Nephron progenitor cell (in vitro differentiated cells): Measurements from ENCODE around the gene OLIG3.

Experiments
- DNase-seq: peaks from one replicate; pipeline ENCODE4 v3.0.0; 2021
- H3K27ac Mint-ChIP-seq: 2 replicates; pipeline ENCODE4 v1.8.0; 2021; ENCODE audit warnings: mild to moderate bottlenecking, moderate library complexity, mixed read lengths
- H3K27me3 Mint-ChIP-seq: 2 replicates; pipeline ENCODE4 v1.8.0; 2021; ENCODE audit warnings: mild to moderate bottlenecking, low read depth, mixed read lengths; ENCODE audit not compliant: poor library complexity
- H3K36me3 Mint-ChIP-seq: 2 replicates; pipeline ENCODE4 v1.8.0; 2021; ENCODE audit warnings: low read depth, mixed read lengths
- H3K4me1 Mint-ChIP-seq: 2 replicates; pipeline ENCODE4 v1.8.0; 2021; ENCODE audit warnings: mixed read lengths
- H3K4me3 Mint-ChIP-seq: 2 replicates; pipeline ENCODE4 v1.8.0; 2021; ENCODE audit warnings: mild to moderate bottlenecking, moderate library complexity, mixed read lengths
- H3K9me3 Mint-ChIP-seq: 2 replicates; pipeline ENCODE4 v1.8.0; 2021; ENCODE audit warnings: mild to moderate bottlenecking, moderate library complexity, mixed read lengths
- CTCF ChIP-seq: fragments of 200-600 bp; sonication (generic); IDR thresholded peaks from 2 replicates; pipeline ENCODE4 v1.5.0; 2021; ENCODE audit warnings: antibody characterized with exemption

OLIG3 gene

GRCh38 chr6:137519629-137520176 lies 25.5 kb upstream of the OLIG3 start:
- Mint-ChIP-seq H3K27me3 (peaks cover 49% of the 10 kb centered on the region), H3K4me1 (peaks cover 35% of the 10 kb centered on the region), H3K36me3 (no peaks in the 10 kb centered on the region), H3K4me3 (no peak overlapping the region), H3K27ac (no peak overlapping the region), H3K9me3 (no peaks in the 10 kb centered on the region)
- TF ChIP-seq CTCF: no peak
- no peak for DNase-seq

- no peak for DNase-seq
- Mint-ChIP-seq H3K4me3 (no peak overlapping the region), H3K9me3 (no peaks in the 10 kb centered on the region), H3K4me1 (peaks cover 36% of the 10 kb centered on the region), H3K27me3 (peaks cover 59% of the 10 kb centered on the region), H3K36me3 (no peaks in the 10 kb centered on the region), H3K27ac (no peak overlapping the region)
- no peak for TF ChIP-seq CTCF
Observed at GRCh38 chr6:137518386-137518983, 24.3 kb upstream of the OLIG3 start.

- peaks cover 16% of the 10 kb centered on the region for H3K9me3 Mint-ChIP-seq
- DNase-seq: no peak
- H3K27me3 Mint-ChIP-seq: peaks cover 93% of the 10 kb centered on the region
- no peaks in the 10 kb centered on the region for H3K36me3 Mint-ChIP-seq
- H3K4me3 Mint-ChIP-seq: no peak overlapping the region
- H3K4me1 Mint-ChIP-seq: peaks cover 33% of the 10 kb centered on the region
- no peak overlapping the region for H3K27ac Mint-ChIP-seq
- TF ChIP-seq CTCF: no peak
Observed at GRCh38 chr6:137514418-137514817, 20.2 kb upstream of the OLIG3 start.

- Mint-ChIP-seq H3K36me3 (no peaks in the 10 kb centered on the region), H3K9me3 (peaks cover 24% of the 10 kb centered on the region), H3K4me3 (no peak overlapping the region), H3K27ac (no peak overlapping the region), H3K4me1 (peaks cover 18% of the 10 kb centered on the region), H3K27me3 (peaks cover 93% of the 10 kb centered on the region)
- TF ChIP-seq CTCF: no peak
- peak; percentile 24 for DNase-seq
Observed at GRCh38 chr6:137512757-137513605, 18.8 kb upstream of the OLIG3 start.

GRCh38 chr6:137510923-137511322 lies 16.7 kb upstream of the OLIG3 start:
- Mint-ChIP-seq H3K9me3 (peaks cover 24% of the 10 kb centered on the region), H3K27ac (no peak overlapping the region), H3K4me3 (no peak overlapping the region), H3K4me1 (peaks cover 9% of the 10 kb centered on the region), H3K36me3 (no peaks in the 10 kb centered on the region), H3K27me3 (peaks cover 91% of the 10 kb centered on the region)
- DNase-seq: no peak
- TF ChIP-seq CTCF: no peak
